Activated T-cell treated with anti-CD3 and anti-CD28 coated beads for 48 hours (primary cell): Measurements from ENCODE around the gene HOOK2.

Experiments used
- DNase-seq: peaks from one replicate; pipeline ENCODE4 v3.0.0-alpha.2; 2020; ENCODE audit warnings: low read depth

HOOK2 gene

GRCh38 chr19:12794196-12794941 is 19.0 kb upstream of the HOOK2 start:
- DNase-seq = no peak

- DNase-seq = peak; percentile 93
Observed at GRCh38 chr19:12793290-12794195, 18.2 kb upstream of the HOOK2 start.

- DNase-seq = no peak
Observed at GRCh38 chr19:12792853-12793289, 17.5 kb upstream of the HOOK2 start.

GRCh38 chr19:12792051-12792852 is 16.9 kb upstream of the HOOK2 start:
- DNase-seq = peak; percentile 75

- peak; percentile 97 for DNase-seq
Observed at GRCh38 chr19:12791345-12792050, 16.1 kb upstream of the HOOK2 start, which contains the start of gene JUNB. TSS of gene JUNB (plus strand) at chr19:12791486. CDS start at chr19:12791772, 286 bp downstream.

GRCh38 chr19:12790628-12791344 is 15.4 kb upstream of the HOOK2 start:
- no peak for DNase-seq

GRCh38 chr19:12789904-12790619 is 14.7 kb upstream of the HOOK2 start:
- DNase-seq = peak; percentile 98

- no peak for DNase-seq
Observed at GRCh38 chr19:12789098-12789903, 13.9 kb upstream of the HOOK2 start.

GRCh38 chr19:12788682-12789097 is 13.3 kb upstream of the HOOK2 start:
- DNase-seq = no peak

- no peak for DNase-seq
Observed at GRCh38 chr19:12788042-12788681, 12.8 kb upstream of the HOOK2 start.

- DNase-seq = no peak
Observed at GRCh38 chr19:12787458-12787857, 12.1 kb upstream of the HOOK2 start.

- DNase-seq = no peak
Observed at GRCh38 chr19:12786952-12787351, 11.6 kb upstream of the HOOK2 start.

- DNase-seq = no peak
Observed at GRCh38 chr19:12786141-12786870, 11.0 kb upstream of the HOOK2 start.

- DNase-seq = no peak
Observed at GRCh38 chr19:12785431-12786031, 10.2 kb upstream of the HOOK2 start.

- no peak for DNase-seq
Observed at GRCh38 chr19:12784871-12785430, 9.6 kb upstream of the HOOK2 start.

GRCh38 chr19:12784394-12784870 is 9.1 kb upstream of the HOOK2 start:
- no peak for DNase-seq

- no peak for DNase-seq
Observed at GRCh38 chr19:12783849-12784393, 8.6 kb upstream of the HOOK2 start.
